Activated CD4-positive, CD25-positive, alpha-beta regulatory T cell (primary cell): Measurements from ENCODE around the gene ASCL5.

Experiments
- DNase-seq, 4 experiments: peaks; one replicate each; lab custom pipeline; 2025; lab: John Stamatoyannopoulos, UW

Gene ASCL5

GRCh38 chr1:201110616-201111015 lies 16.4 kb downstream of the ASCL5 start:
- DNase-seq, result no peak

DNA sequence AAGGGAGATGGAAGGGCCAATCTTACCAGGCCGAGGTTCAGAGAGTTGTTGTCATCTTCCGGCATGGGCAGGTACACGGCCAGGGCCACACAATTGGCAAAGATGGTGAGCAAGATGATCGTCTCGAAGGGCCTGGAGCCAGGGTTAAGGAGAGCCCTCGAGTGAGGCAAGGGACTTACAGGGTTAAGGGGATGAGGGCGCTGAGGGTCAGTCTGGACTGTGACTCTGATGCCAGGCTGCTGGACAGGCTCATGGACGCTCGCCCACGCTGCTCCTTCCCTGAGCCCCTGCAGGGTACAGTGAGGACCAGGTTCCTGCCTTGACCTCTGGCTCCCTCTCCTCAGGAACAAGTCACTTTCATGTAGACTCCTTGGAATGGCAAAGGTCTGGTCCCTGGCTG lies 16.8 kb downstream of the ASCL5 start:
- no peak for DNase-seq

DNA sequence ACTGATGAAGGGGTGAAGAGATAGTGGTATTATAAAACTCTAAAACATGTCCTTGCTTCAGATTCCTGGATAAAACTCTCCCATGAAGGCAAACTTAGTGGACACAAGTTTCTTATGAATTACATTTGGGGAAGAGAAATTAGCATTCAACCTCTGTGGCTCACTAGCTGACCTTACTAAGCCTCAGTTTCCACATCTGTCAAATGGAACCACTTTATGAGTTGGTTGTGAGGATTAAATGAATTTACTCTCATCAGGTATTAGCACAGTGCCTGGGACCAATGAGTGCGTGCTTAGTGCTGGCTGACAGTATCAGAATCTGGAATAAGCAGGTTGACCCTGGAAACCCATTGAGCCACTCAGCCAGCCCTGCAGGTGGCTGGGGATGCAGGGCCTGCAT lies 17.3 kb downstream of the ASCL5 start:
- no peak for DNase-seq

- no peak for DNase-seq
Observed at GRCh38 chr1:201108614-201109013, 18.4 kb downstream of the ASCL5 start.

DNA sequence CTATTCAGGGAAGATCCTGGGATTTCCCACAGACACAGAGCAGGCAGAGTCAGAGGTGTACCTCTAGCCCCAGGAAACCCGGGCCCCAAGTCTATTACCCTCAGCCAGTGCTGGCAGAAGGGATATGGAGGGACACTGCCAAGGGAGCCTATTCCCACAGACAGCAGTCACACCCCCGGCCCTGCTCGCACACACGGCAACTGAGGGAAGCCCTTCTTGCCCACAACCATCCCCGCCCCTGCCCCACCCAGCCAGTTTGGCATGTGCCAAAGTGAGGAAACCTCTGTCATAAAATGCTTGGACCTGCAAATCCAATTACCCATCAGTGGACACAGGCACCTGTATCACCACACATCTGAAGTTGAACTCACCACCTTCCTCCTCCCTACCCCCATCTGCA lies 21.3 kb downstream of the ASCL5 start:
- DNase-seq, result no peak

DNA sequence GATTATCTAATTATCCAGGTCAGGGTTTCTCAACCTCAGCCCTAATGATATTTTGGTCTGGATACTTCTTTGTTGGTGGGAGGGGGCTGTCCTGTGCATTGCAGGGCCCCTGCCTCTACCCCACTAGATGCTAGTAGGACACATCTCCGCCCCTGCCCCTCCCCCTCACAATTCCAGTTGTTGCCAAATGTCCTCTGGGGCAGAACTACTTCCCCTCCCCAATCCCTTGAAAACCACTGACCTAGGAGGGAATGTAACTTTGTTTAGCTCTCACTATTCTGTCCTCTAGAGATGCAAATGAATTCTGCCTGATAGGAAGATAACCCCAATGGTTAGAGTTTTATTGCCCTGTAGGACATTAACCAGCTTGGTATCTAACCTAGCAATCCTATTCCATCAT lies 22.8 kb downstream of the ASCL5 start:
- DNase-seq, result no peak

- no peak for DNase-seq
Observed at GRCh38 chr1:201103666-201104065, 23.3 kb downstream of the ASCL5 start.

- DNase-seq, result no peak
Observed at GRCh38 chr1:201100169-201100930, 26.6 kb downstream of the ASCL5 start.

- no peak for DNase-seq
Observed at GRCh38 chr1:201098992-201099677, 27.8 kb downstream of the ASCL5 start.

DNA sequence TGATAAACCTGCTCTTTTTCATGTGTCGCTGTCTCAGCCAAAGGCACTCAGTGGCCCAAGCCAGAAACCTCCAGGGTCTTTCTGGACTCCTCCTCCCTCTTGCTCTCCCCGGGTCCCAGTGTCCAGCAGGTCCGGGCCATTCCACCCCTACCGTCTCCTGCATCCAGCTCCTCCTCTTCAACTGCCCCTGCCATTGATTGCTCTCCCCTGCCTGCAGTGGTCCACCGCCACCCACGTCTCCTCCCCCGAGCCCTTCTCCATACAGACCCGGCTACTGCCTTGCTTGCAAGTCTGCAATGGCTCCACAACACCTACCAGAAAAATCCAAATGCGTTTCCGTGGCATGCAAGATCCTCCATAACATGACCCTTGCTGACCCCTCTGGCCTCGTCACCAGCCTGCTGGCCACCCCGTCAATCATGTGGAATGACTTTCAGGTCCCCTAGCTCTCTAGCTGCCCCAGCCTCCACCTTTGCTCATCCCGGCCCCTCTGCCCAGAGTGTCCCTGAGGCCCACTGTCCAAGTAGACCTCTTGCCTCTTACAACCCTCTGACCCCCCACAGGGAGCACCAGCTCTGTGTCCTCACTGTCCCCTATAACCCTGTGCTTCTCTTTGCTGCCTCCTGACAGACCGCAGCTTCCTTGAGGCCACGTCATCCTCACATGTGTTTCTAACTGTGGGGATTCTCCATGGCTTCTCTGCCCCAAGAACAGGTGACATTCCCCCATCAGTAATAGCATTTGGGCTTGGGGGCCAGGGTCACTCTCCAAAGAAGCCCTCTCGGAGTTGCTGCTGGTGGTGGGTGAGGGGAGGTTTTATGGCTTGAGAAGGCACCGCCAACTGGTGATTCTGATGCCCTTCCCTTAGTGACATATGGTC lies 29.8 kb downstream of the ASCL5 start:
- no peak for DNase-seq

DNA sequence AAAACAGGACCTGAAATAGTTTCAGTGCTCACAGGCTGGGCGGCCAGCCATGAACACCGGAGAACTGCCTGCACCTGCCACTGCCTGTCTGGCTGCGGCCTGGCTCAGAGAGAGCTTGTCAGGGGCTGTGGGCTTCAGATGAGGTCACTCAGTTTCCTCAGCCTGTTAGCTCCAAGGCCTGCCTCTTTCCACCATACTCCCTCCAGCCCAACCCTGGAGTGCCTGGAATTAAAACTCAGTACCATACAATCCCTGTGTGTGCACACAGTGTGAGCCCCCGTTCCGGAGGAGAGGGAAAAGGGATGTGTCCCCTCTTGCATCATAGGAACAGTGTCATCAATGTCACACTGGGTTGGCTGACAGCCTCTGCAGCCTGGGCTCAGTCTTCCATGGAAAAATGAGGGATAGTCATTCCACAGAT lies 30.9 kb downstream of the ASCL5 start:
- DNase-seq, result no peak

DNA sequence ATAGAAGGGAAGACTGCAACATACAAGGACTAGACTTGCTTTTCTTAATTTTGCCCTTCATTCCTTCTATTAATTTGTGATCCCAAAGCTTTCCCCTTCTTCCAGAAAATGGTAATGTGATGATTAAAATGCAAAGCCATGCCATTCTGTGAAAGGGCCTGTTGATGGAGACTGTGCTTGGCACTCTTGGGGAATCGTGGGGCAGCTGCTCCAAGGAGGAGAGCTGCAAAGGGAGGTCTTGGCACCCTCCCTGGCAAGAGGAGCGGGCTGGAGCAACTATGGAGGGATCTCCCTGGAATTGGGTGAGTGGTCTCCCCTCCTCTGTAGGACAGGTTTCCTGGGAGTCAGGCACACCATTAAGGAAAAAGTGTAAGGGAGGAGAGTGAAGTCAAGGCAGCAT lies 31.4 kb downstream of the ASCL5 start:
- DNase-seq, result no peak

- DNase-seq, result no peak
Observed at GRCh38 chr1:201094832-201095231, 32.2 kb downstream of the ASCL5 start.

- no peak for DNase-seq
Observed at GRCh38 chr1:201093962-201094361, 33.0 kb downstream of the ASCL5 start.

DNA sequence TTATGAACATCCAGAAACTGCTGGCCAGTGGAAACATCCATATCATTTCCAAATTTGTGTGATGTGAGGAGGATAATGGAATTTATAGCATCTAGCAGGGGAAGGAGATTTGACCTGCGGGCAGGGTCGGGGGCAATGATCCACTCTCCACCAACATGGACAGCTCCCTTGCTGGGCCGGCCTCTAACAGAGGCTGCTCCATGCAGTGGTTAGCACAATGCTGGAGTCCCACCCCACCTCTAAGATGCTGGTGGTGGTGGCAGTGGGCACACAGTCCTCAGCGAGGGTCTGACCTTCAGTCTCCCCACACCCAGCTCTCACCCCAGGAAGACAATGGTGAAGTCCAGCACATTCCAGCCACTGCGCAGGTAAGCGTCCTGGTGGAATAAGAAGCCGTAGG lies 33.4 kb downstream of the ASCL5 start:
- DNase-seq, result no peak

- no peak for DNase-seq
Observed at GRCh38 chr1:201092738-201093137, 34.2 kb downstream of the ASCL5 start.

GRCh38 chr1:201091256-201091655 lies 35.7 kb downstream of the ASCL5 start:
- DNase-seq, result no peak

- DNase-seq, result no peak
Observed at GRCh38 chr1:201090541-201090940, 36.4 kb downstream of the ASCL5 start.

DNA sequence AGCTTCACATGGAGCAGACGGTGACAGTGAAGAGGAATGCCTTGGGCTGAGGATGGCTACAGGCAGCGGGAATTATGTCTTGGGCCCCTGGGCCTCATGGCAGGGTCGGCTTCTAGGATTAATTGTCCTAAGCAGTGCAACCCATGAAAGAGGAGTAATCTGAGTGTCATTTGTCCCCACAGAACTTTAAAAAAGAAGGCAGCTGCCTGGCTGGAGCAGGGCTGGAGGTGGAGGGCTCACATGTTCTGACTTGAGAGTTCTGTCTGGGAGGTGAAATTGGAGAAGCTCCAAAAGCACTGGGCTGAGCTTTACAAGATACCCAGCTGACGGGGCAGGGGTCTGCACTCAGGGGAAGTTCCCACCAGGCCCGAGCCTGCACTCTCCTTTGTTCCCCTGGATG lies 37.4 kb downstream of the ASCL5 start:
- no peak for DNase-seq

- DNase-seq, result no peak
Observed at GRCh38 chr1:201088901-201089525, 38.0 kb downstream of the ASCL5 start.

DNA sequence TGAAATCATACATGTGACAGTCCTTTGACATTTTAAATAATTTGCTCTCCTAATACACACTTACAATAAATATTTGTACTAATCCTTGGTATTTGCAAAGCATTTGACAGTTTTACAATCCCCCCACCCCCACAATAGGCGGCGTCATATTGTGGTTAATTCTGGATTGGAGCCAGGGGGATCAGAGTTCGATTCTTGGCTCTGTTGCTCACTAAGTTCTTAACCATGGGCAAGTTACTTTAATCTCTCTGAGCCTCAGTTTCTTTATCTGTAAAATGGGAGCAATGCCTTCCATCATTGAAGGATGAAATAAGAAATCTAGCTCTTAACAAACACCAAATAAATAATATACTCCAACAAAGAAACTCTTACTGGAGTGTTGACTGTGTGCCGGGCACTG lies 38.6 kb downstream of the ASCL5 start:
- DNase-seq, result no peak
